ENCODE data around the gene METTL21A.

The METTL21A gene

DNA sequence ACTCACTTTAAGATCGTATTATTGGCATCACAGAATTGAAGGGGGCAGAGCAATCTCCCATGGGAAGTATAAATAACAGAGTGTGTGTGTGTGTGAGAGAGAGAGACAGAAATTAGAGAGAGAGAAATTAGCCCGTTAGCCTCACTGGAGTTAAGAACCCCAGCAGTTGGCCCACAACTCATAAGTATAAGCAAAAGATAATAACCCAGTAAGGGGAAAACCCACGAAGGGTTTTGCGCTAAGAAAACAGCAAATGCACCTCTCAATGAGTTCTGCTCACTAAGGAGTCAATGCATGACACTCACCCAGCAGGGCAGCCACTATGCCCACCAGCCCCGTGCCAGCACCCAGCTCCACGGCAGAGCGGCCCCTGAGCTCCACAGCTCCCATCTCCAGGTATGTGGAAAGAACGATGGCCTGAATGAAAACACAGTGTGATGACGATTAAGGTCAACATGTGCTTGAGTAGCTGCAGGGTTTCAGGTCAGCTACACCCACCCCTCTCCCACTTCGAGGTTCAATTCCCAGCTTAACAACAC, 3.6 kb downstream of the METTL21A start:
- DNase-seq, result no peak

DNA sequence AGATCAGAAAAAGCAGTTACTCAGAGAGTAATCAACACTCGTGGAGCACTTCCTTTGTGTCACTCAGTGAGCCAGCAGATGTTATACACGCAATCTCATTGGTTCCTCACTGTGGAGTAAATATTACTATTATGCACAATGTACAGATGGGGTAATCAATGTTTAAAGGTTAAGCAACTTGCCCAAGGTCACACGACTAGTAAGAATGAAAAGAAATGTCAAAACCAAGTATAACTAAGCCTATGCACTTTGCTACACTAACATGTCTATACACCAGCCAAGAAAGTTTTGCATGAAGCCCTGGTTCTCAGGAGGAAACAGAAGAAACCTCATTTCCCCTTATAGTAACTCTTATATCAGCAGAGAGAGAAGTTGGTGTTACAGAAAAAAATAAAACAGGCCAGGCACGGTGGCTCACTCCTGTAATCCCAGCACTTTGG, 5.4 kb downstream of the METTL21A start:
- no peak for DNase-seq

DNA sequence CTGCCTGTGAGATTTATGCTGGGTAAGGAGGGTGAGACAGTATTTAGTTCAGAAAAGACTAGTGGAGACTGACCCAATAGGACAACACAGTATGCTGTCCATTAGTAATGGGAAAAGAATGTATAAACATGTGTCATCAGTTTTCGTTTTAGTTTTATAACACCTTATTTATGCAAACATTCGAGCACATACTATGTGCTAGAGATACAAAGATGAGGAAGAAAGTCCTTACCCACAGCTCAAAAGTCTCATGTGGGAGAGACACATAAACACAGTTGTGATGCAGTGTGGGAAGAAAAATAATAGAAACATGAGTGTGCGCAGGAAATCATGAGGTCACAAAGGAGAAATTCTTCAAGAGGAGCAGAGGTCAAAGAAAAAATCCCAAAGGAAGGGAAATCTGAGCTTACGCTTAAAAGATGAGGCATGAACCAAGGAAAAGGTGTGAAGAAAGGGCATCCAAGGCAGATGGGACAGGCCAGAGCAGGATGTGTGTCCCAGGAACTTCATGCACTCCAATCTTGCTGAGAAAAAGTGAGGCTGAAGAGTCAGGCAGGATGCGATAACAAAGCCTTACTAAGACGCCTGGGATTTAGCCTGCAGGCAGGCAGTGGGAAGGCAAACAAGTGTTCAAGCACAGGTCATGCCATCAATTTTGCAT, 8.1 kb downstream of the METTL21A start:
- DNase-seq, result peak; percentile 99

DNA sequence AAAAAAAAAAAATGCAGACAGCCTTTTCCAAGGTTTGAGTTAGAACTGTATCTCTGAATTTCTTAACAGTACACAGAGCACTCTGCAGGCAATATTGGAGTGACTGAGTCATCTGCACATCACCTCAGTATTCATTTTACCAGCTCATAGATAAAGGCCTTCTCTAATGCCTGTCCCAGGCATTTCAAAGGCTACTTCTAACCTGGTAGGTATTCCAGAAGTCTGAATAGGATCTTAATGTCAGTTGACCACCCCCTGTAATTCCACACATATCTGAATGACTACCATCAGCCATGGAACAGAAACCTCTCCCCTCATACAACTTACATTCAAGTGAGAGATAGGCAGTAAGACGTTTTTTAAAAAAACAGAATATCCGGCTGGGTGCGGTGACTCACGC, 9.0 kb downstream of the METTL21A start:
- DNase-seq, result peak; percentile 17

DNA sequence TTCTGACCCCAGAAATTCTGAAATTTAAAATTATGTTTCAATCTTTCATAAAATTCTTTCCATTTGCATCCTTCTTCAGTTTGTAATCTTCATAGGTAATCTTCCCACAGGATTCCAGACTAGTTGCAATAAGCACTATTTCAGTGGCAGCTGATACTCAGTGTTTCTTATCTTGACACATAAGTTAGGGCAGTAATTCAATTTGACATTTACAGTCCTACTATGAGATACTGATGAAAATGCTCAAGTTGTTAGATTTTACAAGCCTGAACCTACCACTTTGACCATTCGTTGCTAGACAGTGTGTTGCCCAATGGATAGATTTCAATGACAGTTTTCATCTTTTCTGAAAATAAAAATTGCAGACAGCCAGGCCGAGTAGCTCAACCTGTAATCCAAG, 10.4 kb downstream of the METTL21A start:
- DNase-seq, result no peak

DNA sequence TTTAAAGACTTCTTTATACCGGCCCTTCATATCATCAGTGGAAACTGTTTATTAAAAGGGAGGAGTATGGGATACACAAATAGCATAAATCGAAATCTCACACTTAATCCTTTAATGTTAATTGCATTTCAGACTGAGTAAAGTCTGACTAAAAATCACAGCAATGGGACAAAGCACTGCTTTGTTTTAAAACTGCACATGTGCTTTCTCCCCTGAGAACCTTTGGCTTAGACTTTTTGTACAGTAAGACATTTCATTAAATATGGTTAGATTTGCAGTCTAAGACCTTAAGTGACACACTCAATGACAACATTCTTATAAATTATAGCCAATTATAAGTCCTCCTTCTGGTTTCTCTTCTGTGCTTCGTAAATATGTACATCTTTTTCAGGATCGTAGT, 12.5 kb downstream of the METTL21A start:
- DNase-seq, result no peak

- no peak for DNase-seq
These were observed 18.4 kb downstream of the METTL21A start for GRCh38 chr2:207606829-207607228.

DNA sequence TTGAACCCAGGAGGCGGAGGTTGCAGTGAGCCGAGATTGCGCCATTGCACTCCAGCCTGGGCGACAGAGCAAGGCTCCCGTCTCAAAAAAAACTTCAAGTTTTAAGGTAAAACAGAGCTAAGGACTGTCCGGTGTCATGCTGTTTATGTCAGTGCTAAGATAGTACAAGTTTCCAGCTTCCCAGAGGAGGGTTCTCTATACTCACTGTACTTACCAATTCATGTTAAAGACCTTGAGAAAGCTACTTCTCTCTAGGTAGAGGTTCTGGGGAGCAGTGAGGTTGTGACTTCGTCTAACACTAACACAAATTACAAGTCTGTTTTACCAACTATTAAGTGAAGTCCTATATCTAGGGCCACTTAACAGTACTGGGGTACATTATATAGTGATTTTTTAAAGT, 18.8 kb downstream of the METTL21A start:
- DNase-seq, result no peak

DNA sequence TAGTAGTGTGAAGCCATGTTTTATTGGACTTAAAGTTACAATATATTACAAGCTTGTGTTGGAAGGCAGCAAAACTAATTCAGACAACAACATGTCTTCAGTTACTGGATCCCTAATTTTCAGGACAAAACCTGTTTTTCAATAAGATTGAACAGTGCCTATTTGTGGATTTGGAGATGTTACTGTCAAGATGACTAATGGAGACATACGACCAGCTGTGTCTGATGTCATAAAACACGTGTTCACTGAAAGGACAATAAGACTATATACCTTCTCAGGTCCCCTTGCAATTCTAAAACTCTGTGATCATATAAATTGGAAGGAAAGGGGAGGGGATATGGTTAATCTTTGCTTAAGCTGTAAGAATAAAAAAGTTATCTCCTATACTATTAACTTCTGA, 21.7 kb downstream of the METTL21A start:
- DNase-seq, result no peak

GRCh38 chr2:207601774-207602173, 23.4 kb downstream of the METTL21A start:
- no peak for DNase-seq

DNA sequence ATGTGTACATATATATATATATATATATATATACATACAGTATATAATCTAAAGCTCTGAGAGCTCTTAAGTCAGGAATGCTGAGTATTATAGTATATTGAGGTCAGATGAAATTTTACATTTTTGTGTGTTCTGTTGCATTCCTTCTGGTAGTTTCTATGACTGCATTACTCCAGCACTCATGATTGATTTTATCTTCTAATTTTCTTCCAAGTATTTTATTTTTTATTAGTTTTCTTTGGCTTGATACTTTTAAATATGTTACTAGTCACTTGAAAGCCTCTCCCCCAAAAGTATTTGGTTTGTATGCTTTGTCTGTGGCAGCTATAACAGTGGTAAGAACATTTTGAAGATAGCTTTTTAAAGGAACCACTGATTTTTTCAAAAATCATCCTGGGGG, 25.0 kb downstream of the METTL21A start:
- no peak for DNase-seq

DNA sequence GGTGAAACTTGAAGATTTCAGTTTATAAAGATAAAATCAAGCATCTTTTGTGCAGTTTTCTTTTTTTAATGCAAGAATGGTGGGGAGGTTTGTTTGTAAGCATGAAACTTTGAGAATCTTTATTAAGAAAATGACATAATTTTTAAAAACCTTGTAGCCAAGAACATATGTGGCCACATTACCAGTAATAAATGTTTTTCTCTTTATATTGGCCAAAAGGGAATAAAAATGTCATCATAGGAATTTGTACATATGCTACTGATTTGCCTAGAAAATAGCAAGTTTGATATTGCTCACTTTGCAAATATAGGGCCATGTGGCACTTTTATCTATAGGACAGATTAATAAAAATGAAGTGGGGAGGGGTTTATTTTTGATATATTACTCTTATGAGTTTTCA, 25.6 kb downstream of the METTL21A start:
- no peak for DNase-seq

- no peak for DNase-seq
These were observed 30.5 kb downstream of the METTL21A start for GRCh38 chr2:207594731-207595130.

- DNase-seq, result no peak
These were observed 30.9 kb downstream of the METTL21A start for GRCh38 chr2:207594264-207594663.

- no peak for DNase-seq
These were observed 31.9 kb downstream of the METTL21A start for GRCh38 chr2:207593277-207593676.

DNA sequence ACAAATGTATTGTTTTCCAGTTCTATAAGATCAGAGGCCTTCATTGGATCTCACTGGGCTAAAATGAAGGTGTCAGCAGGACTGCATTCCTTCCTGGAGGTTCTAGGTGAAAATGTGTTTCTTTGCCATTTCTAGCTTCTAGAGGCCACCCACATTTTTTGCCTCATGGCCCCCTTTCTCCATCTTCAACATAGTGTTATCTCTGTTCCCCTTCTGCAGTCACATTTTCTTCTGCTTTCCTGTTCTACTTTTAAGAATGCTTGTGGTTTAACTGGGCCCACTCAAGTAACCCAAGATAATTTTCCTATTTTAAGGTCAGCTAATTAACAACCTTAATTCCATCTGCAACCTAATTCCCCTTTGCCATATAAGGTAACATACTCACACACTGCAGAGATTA, 36.1 kb downstream of the METTL21A start:
- no peak for DNase-seq

DNA sequence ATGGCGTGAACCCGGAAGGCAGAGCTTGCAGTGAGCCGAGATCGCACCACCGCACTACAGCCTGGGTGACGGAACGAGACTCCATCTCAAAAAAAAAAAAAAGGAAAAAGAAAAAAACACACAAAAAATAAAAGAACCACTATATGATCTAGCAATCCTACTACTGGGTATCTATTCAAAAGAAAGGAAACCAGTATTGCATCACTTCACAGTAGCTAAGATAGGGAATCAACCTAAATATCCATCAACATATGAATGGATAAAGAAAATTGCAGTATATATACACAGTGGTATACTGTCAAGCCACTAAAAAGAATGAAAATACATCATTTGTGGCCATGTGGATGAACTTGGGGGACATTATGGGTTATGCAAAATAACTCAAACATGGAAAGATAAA, 37.9 kb downstream of the METTL21A start:
- DNase-seq, result no peak

DNA sequence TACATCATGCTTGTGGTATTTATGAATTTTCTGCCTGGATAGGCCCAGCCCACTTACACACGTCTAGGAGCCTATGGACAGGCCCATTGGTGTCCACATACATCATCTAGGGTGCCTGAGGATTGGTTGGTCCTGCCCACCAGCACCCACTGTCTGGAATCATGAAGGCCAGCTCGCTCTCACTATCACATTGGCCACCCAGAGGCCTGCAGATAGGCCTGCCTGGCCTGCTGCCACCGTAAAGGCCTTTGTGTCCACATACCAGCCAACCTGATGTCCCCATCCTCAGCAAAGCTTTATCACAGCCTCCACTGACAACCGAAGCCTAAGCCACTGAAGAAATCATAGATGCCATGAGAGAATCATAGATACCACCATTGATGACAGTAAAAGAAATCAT, 40.2 kb downstream of the METTL21A start:
- no peak for DNase-seq

GRCh38 chr2:207571370-207571769, 53.8 kb downstream of the METTL21A start:
- no peak for DNase-seq

GRCh38 chr2:207567671-207568070, 57.5 kb downstream of the METTL21A start:
- no peak for DNase-seq

DNA sequence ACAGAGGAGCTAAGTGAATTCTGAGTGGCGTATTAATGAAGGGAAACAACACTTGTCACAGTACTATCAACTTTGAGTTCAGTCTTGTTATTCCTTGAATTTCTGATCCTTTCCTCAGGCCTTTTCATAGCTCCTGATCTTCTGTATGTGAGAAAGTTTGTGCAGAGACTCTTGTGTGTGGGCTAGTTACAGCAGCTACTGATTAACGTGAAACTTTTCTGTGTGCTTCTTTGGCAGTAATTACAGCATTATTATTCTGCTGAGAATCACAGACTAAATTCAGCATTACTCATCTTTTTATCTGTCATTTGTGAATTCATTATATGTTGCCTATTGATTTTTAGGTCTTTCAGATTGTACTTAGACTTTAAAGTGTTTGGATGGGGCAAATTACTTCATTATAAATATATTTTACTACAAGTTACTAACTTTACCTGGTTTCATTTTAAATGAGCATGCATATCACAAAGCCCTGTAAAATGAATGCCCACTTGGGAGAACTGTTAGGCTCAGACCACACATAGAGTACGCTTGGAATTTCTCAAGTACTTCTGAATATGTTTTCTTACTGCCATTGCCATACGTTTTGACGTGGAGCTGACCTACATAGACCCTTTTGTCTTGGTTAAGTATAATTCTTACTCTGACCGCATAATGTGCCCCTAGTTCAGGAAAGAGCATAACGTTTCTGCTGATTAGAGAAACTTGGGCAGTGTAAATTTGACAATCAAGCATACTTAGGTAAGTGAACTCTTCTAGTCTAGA, 59.3 kb downstream of the METTL21A start:
- DNase-seq, result no peak

All from kidney glomerular epithelial cell (primary cell).